GM08714 (cell line): ENCODE results near the gene ATAD1.
"Not testable (repeated sequence)": the region's sequence is repeated elsewhere in the genome, so short reads cannot be mapped to it uniquely, and the experiment has no call there.

ENCODE experiments used
- H3K4me3 ChIP-seq: fragments of 200-500 bp; sonication (Bioruptor generic); 2 replicates; pipeline ENCODE4 v1.5.1; 2014; ENCODE audit warnings: mild to moderate bottlenecking, low read length, inconsistent platforms
- ZNF274 ChIP-seq: IDR thresholded peaks from 2 replicates; pipeline ENCODE4 v1.6.1; 2012; ENCODE audit warnings: mild to moderate bottlenecking, low read depth, low read length

The ATAD1 gene

DNA sequence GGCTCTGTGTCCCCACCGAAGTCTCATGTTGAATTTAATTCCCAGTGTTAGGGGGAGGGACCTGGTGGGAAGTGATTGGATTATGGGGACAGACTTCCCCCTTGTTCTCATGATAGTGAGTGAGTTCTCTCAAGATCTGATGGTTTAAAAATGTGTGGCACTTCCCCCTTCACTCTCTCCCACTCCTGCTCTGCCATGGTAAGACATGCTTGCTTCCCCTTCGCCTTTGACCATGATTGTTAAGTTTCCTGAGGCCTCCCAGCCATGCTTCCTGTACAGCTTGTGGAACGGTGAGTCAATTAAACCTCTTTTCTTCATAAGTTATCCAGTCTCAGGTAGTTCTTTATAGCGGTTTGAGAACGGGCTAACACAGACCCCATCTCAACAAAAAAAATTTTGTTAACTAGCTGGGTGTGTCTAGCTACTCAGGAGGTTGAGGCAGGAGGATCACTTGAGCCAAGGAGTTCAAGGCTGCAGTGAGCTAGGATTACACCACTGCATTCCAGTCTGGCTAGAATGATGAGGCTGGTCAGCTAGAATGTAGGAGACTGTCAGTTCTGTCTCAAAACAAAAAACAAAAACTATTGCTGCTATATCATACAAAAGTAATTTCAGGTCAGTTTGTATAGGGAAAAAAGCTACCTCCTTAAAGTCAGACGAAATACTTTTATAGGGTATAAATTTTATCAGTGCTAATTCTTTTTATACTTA, 57.7 kb downstream of the ATAD1 start:
- TF ChIP-seq ZNF274: no peak
- no peak overlapping the region for H3K4me3 ChIP-seq

DNA sequence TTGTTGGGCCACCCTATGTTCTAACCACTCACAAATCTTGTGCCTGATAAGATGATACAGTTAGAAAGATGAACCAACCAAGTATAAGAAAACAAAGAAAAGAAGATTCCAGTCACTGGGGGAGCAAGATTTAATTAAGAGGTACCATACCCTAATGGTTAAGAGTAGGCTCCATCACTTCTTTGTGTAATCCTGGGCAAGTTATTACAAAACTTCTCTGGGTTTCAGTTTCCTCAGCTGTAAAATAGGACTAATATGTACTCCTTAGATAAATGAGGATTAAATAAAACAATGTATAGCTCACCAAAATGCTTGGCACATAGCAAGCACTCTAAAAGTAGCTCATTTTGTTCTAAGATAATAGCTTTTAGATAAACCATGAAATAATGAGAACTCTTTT, 58.5 kb downstream of the ATAD1 start:
- no peak for TF ChIP-seq ZNF274
- H3K4me3 ChIP-seq: no peak overlapping the region

DNA sequence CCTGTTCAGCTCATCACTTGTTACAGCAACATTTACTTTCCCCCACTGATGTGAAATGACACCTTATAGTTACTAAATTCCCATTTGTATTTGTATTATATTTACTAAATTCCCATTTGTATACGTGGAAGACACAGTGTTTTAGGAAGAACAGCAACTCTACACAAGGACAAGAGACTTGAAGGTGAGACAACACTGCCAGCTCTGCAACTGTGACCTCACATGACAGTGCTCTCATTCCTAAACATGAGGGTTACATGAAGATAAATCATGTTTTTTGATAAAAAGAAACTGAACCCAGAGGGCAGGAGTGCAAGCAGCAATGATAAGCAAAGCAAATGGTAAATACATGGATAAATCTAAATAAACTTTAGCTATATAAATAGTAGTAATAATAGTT, 60.3 kb downstream of the ATAD1 start:
- no peak for TF ChIP-seq ZNF274
- H3K4me3 ChIP-seq: no peak overlapping the region

DNA sequence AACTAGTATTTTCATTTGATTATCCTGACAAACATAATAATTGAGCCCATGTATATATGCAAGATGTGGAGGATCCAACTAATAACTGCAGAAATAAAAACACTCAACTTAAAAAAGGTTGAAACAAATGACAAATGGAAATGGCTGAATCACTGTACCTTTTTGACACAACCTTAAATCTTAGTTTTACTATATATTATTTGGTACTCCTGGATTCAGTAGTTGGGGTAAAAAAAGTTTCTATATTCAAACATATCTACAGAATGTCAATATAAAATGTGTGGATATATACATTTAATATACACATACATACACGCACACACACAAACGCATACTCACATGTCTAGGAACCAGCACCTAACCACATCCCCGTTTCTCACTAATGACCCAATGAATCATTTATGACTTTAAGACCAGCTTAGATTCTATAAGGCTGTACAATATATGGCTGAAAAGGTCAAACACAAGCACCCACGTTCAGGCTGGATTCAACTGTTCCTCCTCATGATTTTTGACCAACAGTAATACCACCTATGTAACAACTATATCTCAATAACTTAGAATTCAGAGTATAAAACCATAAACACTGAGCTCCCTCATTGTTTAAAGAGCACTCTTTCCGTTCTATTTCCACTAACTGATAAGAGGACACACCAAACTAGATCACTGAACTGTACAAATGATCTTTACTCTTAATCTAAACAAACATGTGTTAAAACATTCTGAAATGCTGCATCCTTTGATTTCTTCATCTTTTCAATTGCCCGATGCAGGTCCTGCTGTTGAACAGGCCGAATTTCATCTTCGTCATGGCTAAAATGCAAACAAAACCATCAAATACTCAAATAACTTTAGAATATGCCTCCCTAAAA, 63.8 kb downstream of the ATAD1 start:
- H3K4me3 ChIP-seq: no peak overlapping the region
- TF ChIP-seq ZNF274: no peak

DNA sequence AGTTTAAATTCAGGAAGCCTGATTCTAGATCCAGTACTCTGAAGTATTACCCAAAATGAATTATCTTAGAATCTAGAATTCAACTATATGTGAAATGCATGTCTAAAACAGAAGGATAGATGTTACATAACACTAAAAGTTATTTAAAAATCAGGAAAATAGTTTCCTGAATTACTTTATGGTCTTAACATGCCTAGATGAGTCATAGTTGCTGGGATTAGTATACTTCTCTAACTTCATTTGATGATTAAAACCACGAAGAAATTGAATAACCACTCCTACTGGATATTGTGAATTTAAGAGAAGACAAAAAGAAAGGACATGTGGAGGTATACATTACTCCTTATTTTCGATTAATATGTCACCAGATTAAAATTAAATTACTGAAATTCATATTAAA, 65.5 kb downstream of the ATAD1 start:
- H3K4me3 ChIP-seq: no peak overlapping the region
- no peak for TF ChIP-seq ZNF274

DNA sequence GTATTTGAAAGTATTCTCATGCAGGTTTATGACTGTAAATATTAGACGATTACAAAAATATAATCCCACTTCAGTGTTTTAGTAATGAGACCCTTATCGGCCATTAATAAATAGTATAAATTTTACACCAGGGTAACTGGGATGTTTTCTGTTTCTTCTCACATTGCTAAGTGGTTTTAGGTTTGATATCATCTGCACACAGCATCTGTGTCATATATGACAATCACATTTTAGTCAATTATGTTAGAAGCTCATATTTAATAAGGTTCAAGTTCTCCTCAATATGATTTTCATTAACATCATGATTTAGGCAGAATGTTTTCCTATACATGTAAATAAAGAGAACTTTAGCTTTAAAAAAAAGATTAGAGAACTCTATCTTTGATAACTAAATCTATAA, 66.8 kb downstream of the ATAD1 start:
- H3K4me3 ChIP-seq: no peak overlapping the region
- TF ChIP-seq ZNF274: no peak

DNA sequence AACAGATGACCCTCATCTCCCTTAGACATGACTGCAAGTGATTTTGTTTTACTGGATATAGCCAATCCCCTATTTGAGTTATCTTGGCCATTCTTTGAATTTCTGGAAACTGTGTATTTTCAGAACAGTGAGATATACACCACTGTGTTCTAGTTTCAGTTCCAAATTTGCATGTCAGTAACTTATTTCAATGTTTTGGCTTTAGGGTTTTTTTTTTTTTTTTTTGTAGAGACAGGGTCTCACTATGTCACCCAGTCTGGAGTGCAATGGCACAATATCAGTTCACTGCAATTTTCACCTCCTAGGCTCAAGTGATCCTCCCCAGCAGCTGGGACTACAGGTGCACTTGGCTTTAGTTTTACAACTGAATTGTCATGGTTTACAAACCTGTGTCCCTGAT, 67.2 kb downstream of the ATAD1 start:
- H3K4me3 ChIP-seq: no peak overlapping the region
- TF ChIP-seq ZNF274: no peak

DNA sequence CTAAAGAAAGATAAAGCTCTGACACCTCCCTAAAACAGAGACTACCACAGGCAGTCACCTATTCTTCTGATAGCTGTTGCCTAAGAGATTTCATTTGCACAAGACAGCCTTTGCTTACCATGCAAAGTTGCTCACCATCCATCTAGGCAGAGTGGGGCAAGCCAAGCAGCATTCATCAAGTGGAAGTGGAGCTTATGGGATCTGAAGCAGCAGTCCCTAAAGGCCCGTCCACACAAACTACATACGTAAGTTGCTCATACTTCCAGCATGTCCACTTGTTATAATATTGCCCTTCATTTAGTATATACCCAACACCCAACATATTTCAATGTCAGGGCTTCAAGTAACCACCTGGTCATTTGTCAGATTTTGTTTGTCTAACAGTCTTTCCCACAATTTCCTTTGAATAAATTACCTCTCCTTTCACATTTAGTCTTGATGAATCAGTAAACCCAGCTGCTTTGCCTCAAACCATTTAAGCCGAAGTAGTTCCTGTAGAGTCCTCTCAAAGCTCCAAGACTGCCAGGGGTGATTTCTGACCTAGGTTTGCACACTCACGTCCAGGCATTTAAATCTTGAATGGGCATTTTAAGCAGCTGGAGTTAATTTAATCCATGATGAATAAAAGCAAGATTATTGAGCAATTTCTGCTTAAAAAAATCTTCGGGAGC, 67.9 kb downstream of the ATAD1 start:
- no peak for TF ChIP-seq ZNF274
- peak overlapping the region; percentile 34; the same call in 1 of the 2 replicates for H3K4me3 ChIP-seq

DNA sequence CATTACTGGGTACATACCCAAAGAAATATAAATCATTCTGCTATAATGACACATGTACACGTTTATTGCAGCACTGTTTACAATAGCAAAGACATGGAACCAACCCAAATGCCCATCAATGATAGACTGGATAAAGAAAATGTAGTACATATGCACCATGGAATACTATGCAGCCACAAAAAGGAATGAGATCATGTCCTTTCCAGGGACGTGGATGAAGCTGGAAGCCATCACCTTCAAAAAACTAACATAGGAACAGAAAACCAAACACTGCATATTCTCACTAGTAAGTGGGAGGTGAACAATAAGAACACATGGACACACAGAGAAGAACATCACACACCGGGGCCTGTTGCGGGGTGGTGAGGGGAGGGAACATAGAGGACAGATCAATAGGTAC, 69.8 kb downstream of the ATAD1 start:
- not testable (repeated sequence) for H3K4me3 ChIP-seq

DNA sequence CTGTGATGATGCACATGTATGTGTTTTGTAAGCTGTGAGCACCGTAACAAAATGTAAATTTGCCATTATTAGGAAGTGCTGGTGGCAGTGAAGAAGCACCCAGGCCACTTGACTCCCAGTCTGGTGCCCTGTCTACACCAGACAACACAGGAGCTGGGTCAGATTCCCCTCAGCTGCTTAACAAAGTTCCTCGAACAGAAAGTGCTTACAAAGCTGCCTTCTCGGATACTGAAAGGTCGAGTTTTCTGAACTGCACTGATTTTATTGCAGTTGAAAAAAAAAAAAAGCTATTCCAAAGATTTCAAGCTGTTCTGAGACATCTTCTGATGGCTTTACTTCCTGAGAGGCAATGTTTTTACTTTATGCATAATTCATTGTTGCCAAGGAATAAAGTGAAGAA, 71.1 kb downstream of the ATAD1 start:
- no peak overlapping the region for H3K4me3 ChIP-seq
- TF ChIP-seq ZNF274: no peak

DNA sequence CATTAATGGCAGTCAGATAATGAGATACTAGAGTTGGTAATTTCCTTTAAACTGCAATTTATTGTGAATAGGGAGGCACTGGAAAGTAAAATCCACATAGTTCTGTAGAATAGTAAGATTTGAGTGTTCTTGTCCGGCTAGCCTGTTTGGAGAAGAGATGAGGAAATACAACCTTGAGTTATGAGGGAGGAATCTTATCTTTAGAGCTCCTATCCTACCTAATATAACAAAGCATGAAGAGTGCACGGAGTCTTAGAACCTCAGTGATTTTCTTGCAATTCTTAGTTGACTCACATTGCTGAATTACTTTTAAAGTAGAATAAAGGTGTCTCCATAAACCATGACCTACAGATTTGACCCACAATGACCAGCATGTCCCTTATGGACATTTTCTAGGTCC, 73.4 kb downstream of the ATAD1 start:
- no peak overlapping the region for H3K4me3 ChIP-seq
- no peak for TF ChIP-seq ZNF274

DNA sequence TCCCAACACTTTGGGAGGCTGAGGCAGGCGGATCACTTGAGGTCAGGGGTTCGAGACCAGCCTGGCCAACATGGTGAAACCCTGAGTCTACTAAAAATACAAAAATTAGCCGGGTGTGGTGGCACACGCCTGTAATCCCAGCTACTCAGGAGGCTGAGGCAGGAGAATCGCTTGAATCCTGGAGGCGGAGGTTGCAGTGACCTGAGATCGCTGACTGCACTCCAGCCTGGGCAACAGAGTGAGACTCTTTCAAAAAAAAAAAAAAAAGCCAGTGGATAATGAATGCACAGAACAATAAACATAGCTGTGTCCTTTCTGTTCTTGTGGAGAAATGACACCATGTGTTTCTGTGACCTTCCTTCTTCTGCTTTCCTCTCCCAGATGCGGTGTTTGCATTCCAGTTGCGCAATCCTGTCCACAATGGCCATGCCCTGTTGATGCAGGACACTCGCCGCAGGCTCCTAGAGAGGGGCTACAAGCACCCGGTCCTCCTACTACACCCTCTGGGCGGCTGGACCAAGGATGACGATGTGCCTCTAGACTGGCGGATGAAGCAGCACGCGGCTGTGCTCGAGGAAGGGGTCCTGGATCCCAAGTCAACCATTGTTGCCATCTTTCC, 74.9 kb downstream of the ATAD1 start:
- H3K4me3 ChIP-seq: not testable (repeated sequence)

DNA sequence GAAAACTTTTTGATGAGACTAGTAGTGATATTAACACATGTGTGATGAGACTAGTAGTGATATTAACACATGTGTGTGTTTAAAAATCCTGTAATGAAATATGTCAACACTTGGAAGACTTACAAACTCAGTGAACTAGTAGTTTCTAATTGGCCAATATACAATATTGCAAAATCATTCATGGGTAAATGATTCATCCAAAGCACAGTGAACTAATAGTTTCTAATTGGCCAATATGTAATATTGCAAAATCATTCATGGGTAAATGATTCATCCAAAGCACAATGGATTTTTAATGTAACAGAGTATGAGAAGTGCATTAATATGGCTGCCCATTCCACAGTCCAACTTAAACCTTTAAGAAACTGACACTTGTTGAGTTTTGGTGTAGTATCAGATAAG, 77.8 kb downstream of the ATAD1 start:
- no peak overlapping the region for H3K4me3 ChIP-seq
- no peak for TF ChIP-seq ZNF274

DNA sequence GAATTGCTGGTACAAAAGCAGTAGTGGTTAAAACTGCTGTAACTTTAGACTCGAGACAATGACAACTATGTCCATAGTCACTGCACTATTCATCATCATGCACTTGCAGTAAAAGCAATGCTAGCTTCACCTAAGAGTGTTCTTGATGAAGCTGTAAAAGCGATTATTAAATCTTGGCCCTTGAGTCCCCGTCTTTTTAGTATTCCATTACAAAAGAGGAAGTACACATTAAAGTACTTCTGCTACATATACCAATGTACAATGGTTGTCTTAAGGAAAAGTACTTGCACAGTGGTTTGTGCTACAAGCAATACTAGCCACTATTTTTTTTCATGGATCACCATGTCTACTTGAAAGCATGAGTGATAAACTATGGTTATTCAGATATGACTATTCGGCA, 78.3 kb downstream of the ATAD1 start:
- no peak overlapping the region for H3K4me3 ChIP-seq
- no peak for TF ChIP-seq ZNF274

DNA sequence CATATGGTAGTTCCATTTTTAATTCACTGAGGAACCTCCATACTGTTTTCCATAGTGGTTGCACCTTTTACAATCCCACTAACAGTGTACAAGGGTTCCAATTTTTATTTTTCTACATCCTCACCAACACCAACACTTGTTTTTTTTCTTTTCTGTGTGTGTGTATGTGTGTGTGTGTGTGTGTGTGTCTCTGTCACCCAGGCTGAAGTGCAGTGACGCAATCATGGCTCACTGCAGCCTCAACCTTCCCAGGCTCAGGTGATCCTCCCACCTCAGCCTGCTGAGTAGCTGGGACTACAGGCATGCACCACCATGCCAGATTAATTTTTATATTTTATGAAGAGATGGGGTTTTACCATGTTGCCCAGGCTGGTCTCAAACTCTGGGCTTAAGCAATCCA, 79.8 kb downstream of the ATAD1 start:
- not testable (repeated sequence) for H3K4me3 ChIP-seq
